Suprapubic skin (tissue), 3 donors: ENCODE data around the gene KHDC4.

ENCODE experiments used
- CTCF ChIP-seq, 2 donors: fragments of 200-600 bp in 1 of 2; fragments of 450-650 bp in 1 of 2; sonication (generic) in 1 of 2; IDR thresholded peaks; one replicate each; pipeline ENCODE4 v1.5.1; 2016 to 2019; ENCODE audit warnings: antibody characterized with exemption in 2 of 2, mild to moderate bottlenecking in 1 of 2, moderate library complexity in 1 of 2
- EP300 ChIP-seq: sonication (generic); formaldehyde crosslinking; IDR thresholded peaks from one replicate; pipeline ENCODE4 v1.6.1; 2017; ENCODE audit warnings: antibody characterized with exemption

- TF ChIP-seq CTCF (IDR thresholded peaks at IDR 0.05) = no peak
- TF ChIP-seq EP300 = no peak
Measured at GRCh38 chr1:155904261-155904660, 30.0 kb downstream of the KHDC4 start.
